ENCODE measurements around the gene TGM2. TPM values are rescaled to one million over a fixed set of nuclear protein-coding genes. Genes with fewer than 3 reads are reported as not detected.

The TGM2 gene
- total and polyA plus RNA-seq, 7 donors = 6.5 to 104 (median 20.7) TPM

DNA sequence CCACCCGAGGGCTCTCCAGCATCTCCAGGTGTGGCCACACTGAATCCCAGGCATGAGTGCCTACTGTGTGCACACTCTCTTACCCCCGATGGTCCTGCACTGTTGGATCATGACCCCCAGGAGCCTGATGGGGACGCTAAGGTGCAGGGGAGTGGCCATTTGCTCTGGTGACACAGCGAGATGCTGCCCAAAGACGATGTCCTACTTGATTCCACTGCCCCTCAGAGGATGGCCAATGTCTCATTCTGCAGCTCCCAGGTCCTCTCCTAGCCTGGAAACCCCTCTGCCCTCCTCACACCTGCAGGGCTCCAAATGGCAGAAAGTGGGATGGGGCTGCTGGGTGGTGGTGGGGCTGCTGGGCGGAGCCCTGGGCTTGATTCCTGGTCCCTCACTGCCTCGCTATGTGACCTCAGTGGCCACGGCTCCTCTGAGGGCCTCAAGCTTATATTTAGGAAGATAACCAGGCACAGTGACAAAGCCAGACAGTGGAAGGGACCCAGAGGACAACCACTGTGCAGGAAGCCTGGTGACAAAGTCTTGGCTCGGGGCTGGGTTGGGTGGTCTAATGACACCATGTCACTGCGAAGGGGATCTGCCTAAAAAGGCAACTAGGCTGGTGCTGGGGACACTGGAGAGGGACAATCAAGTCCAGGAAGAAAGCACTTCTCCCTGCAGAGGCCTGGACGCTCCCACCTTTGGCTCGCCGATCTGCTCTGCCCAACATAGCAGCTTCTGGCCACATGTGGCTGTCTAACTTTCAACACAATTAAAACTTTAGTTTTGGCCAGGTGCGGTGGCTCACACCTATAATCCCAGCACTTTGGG, 28.4 kb downstream of the TGM2 start:
- Histone ChIP-seq H3K9me3 (no peaks in the 10 kb centered on the region), H3K27ac (no peak overlapping the region), H3K27me3 (no peaks in the 10 kb centered on the region), H3K4me3 (no peak overlapping the region), H3K36me3 (peaks cover 0 to 67% (median 31%) of the 10 kb centered on the region in 4 donors), H3K4me1 (no peaks in the 10 kb centered on the region)
- intact Hi-C loops (cut with DNase I) = no loop called here
- 81 to 91% methylated on average over 14 of the region's 14 CpGs for WGBS, 2 donors
- no peak for TF ChIP-seq POLR2AphosphoS5 (IDR thresholded peaks at IDR 0.05)
- no peak for TF ChIP-seq CTCF (IDR thresholded peaks at IDR 0.05)
- no peak for TF ChIP-seq EP300 (IDR thresholded peaks at IDR 0.05)
- no peak for TF ChIP-seq POLR2A (IDR thresholded peaks at IDR 0.05)
- DNase-seq = peak; percentile 45

DNA sequence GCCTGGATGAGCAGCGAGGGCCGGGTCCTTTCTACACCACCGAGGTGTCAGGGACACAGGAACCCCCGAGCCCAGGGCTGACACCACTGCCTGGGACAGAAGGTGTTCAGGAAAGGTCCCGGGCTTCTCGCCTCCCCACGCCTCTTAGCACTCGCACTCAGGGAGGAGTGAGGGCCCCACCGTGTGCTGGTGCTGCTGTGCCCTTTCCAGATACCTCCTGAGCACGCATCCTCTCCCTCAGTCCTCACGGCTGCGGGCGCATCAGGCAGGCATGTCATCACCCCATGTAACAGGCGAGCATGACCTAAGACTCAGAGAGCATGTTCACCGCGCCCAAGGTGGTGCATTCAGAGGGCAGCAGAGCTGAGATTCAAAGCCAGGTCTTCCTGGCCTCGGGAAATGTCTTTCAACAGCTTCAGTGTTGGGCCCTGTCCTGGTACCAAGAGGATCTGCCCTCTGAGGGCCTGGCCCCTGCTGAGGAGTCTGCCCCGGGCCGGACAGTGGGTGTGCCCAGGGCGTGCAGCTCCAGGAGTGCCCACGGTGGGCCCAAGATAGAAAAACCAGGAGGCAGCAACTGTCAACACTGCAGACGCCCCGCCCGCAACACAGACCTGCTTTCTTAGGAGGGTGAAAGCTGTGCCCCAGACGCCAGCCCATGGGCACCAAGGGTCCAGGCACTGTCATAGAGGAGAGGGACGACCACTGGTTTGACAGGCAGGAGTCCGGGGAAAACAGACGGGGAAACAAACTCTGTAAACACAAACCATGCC, 29.2 kb downstream of the TGM2 start:
- intact Hi-C loops (cut with DNase I) = no loop called here
- no peak for TF ChIP-seq POLR2AphosphoS5 (IDR thresholded peaks at IDR 0.05)
- TF ChIP-seq EP300 (IDR thresholded peaks at IDR 0.05) = no peak
- no peak for TF ChIP-seq CTCF (IDR thresholded peaks at IDR 0.05)
- no peak for TF ChIP-seq POLR2A (IDR thresholded peaks at IDR 0.05)
- no peak overlapping the region for H3K4me3 ChIP-seq
- no peaks in the 10 kb centered on the region for H3K4me1 ChIP-seq
- DNase-seq = peak; percentile 53
- H3K9me3 ChIP-seq = no peaks in the 10 kb centered on the region
- 64 to 84% methylated on average over 28 of the region's 28 CpGs for WGBS, 2 donors
- H3K27me3 ChIP-seq = no peaks in the 10 kb centered on the region
- peak overlapping the region in 1 of 4 donors; percentile 7 for H3K27ac ChIP-seq
- H3K36me3 ChIP-seq = peaks cover 0 to 64% (median 30%) of the 10 kb centered on the region in 4 donors

DNA sequence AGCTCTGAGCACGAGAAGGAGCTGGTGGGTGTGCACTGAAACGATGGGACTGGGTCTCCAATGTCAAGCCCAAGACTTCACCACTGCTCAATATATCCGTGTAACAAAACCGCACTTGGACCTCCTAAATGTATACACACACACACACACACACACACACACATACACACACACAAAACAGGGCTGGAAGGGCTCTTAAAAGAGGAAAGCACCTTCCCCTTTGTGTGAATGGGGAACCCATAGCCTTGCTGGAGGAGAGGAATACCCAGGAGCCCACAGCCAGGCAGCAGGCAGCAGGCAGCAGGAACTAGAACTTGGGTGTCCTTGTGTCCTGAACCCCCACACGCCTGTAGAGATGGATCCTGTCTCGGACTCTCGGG, 29.8 kb downstream of the TGM2 start:
- H3K9me3 ChIP-seq = no peaks in the 10 kb centered on the region
- no peak overlapping the region for H3K4me3 ChIP-seq
- H3K27me3 ChIP-seq = no peaks in the 10 kb centered on the region
- WGBS, 2 donors = 85 to 87% methylated on average over 7 of the region's 7 CpGs
- TF ChIP-seq POLR2AphosphoS5 (IDR thresholded peaks at IDR 0.05) = no peak
- no peak for TF ChIP-seq POLR2A (IDR thresholded peaks at IDR 0.05)
- no peak for TF ChIP-seq EP300 (IDR thresholded peaks at IDR 0.05)
- TF ChIP-seq CTCF (IDR thresholded peaks at IDR 0.05) = no peak
- no peak for DNase-seq
- H3K36me3 ChIP-seq = peaks cover 0 to 66% (median 30%) of the 10 kb centered on the region in 4 donors
- no peaks in the 10 kb centered on the region for H3K4me1 ChIP-seq
- intact Hi-C loops (cut with DNase I) = no loop called here
- peak overlapping the region in 1 of 4 donors; percentile 53 for H3K27ac ChIP-seq

DNA sequence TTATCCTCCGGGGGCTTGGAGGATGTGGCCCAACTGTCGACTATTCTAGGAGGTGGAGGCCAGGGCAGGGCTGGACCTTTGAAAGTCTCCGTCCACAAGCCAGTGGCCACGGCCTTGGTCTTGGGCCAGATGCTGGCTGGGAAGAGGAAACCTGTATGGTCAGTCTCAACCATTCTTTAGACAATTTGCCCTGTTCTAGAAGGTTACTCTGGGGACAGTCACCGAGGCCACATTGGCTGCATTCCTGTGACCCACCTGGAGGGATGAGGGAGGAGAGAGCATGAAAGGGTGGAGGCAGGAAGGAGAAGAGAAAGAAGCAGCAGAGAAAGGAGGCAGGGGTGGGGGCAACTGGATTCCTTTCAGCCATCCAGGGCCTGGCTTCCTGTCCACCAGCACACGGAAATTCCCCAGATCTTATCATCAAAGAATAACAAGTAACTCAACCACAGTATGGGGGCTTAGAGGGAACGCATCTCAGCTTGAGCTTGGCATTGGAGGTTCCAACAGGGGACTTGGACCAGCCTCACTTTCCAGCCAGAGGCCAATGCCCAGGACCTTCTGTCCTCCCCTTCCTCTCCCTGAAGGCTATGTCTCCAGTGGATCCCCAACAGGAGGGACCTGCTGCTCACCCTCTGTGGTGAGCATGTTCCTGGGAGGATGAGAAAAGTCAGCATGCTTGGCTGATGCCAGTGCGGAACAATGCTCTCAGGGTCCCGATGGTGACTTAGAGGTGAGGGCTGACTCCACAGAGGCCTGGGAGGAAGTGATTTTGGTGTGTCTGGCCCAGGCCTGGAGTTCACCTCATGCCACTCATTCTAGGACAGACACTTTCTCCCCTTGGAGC, 30.4 kb downstream of the TGM2 start:
- intact Hi-C loops (cut with DNase I) = no loop called here
- WGBS, 2 donors = 59 to 78% methylated on average over 9 of the region's 9 CpGs
- Histone ChIP-seq H3K27ac (peak overlapping the region in 2 of 4 donors; percentile 7 to 53), H3K27me3 (no peaks in the 10 kb centered on the region), H3K4me3 (no peak overlapping the region), H3K4me1 (no peaks in the 10 kb centered on the region), H3K36me3 (peaks cover 0 to 61% (median 30%) of the 10 kb centered on the region in 4 donors), H3K9me3 (no peaks in the 10 kb centered on the region)
- peak; percentile 51 for DNase-seq
- TF ChIP-seq CTCF (IDR thresholded peaks at IDR 0.05) (no peak), POLR2AphosphoS5 (IDR thresholded peaks at IDR 0.05) (no peak), EP300 (IDR thresholded peaks at IDR 0.05) (no peak), POLR2A (IDR thresholded peaks at IDR 0.05) (no peak)
